Lower lobe of right lung (tissue), 2 donors: ENCODE data around the gene ZCCHC14. TPM values are rescaled to one million over a fixed set of nuclear protein-coding genes. Genes with fewer than 3 reads are reported as not detected.
"Not testable (repeated sequence)": the region's sequence is repeated elsewhere in the genome, so short reads cannot be mapped to it uniquely, and the experiment has no call there.

Source experiments
- ATAC-seq, 2 donors: fragments of 200-7000 bp; cut with Tn5 transposase; one replicate each; pipeline ENCODE4 v1.9.1; 2020 to 2022; ENCODE audit warnings: mild to moderate bottlenecking in 2 of 2, moderate library complexity in 2 of 2
- DNase-seq: peaks from one replicate; pipeline ENCODE4 v3.0.0-alpha.2; 2020
- H3K27ac ChIP-seq: fragments of 200-600 bp; one replicate; pipeline ENCODE4 v1.8.0; 2022
- H3K27me3 ChIP-seq: fragments of 200-600 bp; one replicate; pipeline ENCODE4 v1.8.0; 2022; ENCODE audit warnings: low read depth
- H3K36me3 ChIP-seq: fragments of 200-600 bp; one replicate; pipeline ENCODE4 v1.8.0; 2022; ENCODE audit warnings: mild to moderate bottlenecking
- H3K4me1 ChIP-seq: fragments of 200-600 bp; one replicate; pipeline ENCODE4 v1.8.0; 2022
- H3K4me3 ChIP-seq: fragments of 200-600 bp; one replicate; pipeline ENCODE4 v1.8.0; 2022; ENCODE audit warnings: mild to moderate bottlenecking
- H3K9me3 ChIP-seq: fragments of 200-600 bp; one replicate; pipeline ENCODE4 v1.8.0; 2022
- intact Hi-C: fragments of 100-400 bp; cut with DNase I; formaldehyde crosslinking; loops from one replicate; pipeline ENCODE4 v1.11.0; 2022
- total RNA-seq: library from RNA; stranded (reverse); fragmentation: NEBNext Ultra II Directional; extraction: Animal tissue kit (Norgen Biotek cat#: 25700); gene quantifications from one replicate; pipeline ENCODE4 v1.2.1, GENCODE V29; 2021
- TF ChIP-seq, protein P1 (sequence below): fragments of 200-600 bp; IDR thresholded peaks from one replicate; pipeline ENCODE4 v1.8.0; 2022; ENCODE audit warnings: antibody characterized with exemption, mild to moderate bottlenecking
- donor health status: DM: no; HTN: yes; CAD: no; lungs with severe emphysema.

The ZCCHC14 gene
- total RNA-seq, 1 donor from 2014 or later, result 23.9 TPM

DNA sequence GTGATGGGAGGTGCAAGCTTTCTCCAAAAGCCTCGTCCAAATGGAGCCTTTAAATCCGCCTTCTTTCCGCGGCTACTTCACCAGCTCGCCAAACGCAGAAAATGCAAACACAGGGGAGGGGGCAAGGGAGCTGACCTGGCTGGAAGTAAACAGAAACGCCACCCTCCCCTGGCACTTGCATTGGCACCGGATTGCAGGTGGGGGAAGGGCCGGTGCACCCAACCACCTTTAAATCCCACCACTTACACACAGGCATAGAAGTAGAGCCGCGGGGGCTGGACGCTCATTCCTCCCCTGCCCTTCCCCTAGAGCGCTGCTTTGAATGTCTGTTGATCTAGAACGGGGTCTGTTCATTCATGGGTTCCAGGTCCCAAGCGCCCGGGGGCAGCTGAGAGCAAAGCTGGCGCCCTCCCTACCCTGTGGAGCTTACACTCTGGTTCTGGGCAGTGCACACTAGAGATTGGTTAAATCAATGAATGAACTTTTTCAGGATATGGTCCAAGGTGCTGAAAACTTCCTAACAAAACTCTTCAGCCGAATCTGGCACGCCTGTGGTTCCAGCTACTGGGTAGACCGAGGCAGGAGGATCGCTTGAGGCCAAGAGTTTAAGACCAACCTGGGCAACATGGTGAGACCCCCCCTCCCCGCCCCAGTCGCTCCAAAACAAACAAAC, 920 bp upstream of the ZCCHC14 start:
- peak overlapping the region; percentile 59 for H3K4me3 ChIP-seq
- H3K36me3 ChIP-seq, result no peaks in the 10 kb centered on the region
- DNase-seq (no peak), ATAC-seq (peak in 1 of 2 donors; percentile 10)
- intact Hi-C loops, result no loop called here
- TF ChIP-seq, protein P1, sequence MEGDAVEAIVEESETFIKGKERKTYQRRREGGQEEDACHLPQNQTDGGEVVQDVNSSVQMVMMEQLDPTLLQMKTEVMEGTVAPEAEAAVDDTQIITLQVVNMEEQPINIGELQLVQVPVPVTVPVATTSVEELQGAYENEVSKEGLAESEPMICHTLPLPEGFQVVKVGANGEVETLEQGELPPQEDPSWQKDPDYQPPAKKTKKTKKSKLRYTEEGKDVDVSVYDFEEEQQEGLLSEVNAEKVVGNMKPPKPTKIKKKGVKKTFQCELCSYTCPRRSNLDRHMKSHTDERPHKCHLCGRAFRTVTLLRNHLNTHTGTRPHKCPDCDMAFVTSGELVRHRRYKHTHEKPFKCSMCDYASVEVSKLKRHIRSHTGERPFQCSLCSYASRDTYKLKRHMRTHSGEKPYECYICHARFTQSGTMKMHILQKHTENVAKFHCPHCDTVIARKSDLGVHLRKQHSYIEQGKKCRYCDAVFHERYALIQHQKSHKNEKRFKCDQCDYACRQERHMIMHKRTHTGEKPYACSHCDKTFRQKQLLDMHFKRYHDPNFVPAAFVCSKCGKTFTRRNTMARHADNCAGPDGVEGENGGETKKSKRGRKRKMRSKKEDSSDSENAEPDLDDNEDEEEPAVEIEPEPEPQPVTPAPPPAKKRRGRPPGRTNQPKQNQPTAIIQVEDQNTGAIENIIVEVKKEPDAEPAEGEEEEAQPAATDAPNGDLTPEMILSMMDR, result no peak
- peaks cover 34% of the 10 kb centered on the region for H3K4me1 ChIP-seq
- no peak overlapping the region for H3K27ac ChIP-seq
- H3K27me3 ChIP-seq, result no peaks in the 10 kb centered on the region
- H3K9me3 ChIP-seq, result no peaks in the 10 kb centered on the region

DNA sequence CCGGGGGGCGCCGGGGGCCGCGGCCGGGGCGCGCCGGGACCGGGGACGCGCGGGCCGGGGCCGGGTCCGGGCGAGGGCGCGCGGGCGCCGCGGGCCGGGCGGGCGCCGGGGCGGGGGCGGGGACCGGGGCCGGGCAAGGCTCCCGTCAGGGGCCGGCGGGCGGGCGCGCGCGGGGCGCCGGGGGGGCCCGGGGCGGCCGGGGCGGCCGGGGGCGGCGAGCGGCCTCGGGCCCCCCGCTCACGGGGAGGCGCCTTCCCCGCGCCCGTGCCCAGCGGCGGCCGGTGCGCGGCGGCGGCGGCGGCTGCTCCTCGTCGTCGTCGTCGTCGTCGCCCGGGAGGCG, 563 bp downstream of the ZCCHC14 start:
- TF ChIP-seq, protein P1, result no peak
- intact Hi-C loops, result no loop called here
- H3K27ac ChIP-seq, result no peak overlapping the region
- no peaks in the 10 kb centered on the region for H3K36me3 ChIP-seq
- no peaks in the 10 kb centered on the region for H3K9me3 ChIP-seq
- ATAC-seq, result no peak
- no peaks in the 10 kb centered on the region for H3K27me3 ChIP-seq
- no peak for DNase-seq
- peaks cover 48% of the 10 kb centered on the region for H3K4me1 ChIP-seq
- H3K4me3 ChIP-seq, result no peak overlapping the region

DNA sequence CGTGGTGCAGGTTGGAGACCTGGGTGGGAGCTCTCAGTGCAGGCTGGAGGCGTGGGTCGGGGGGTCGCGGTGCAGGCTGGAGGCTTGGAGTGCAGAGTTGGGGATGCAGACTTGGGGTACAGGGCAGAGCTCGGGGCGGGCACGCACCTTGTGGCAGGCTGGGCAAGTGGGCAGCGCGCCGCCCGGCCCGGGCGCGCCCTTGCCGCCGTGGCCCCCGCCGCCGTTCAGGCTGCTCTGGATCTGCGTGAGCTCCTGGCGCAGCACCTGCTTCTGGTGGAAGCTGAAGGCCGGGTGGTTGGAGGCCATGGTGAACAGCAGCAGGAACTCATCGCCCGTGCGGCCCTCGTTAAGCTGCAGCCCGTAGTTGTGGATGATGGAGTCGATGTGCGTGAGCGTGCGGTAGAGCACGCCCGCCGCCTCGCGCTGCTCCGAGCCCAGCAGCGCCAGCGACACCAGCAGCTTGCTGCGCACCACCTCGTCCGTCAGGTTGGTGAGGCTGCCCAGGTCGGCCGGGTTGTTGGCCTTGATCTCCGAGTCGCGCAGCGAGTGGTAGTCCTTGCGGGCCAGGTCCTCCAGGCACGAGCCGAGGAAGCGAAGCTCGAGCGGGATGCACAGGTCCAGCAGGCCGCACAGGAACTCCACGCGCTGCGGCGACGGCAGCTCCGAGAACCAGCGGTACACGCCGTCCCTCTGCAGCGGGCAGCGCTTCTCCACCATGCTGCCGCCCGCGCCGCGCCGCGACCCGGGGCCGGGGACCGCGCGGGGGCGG, 1.1 kb downstream of the ZCCHC14 start:
- intact Hi-C loops, result no loop called here
- TF ChIP-seq, protein P1, result no peak
- H3K4me1 ChIP-seq, result peaks cover 54% of the 10 kb centered on the region

DNA sequence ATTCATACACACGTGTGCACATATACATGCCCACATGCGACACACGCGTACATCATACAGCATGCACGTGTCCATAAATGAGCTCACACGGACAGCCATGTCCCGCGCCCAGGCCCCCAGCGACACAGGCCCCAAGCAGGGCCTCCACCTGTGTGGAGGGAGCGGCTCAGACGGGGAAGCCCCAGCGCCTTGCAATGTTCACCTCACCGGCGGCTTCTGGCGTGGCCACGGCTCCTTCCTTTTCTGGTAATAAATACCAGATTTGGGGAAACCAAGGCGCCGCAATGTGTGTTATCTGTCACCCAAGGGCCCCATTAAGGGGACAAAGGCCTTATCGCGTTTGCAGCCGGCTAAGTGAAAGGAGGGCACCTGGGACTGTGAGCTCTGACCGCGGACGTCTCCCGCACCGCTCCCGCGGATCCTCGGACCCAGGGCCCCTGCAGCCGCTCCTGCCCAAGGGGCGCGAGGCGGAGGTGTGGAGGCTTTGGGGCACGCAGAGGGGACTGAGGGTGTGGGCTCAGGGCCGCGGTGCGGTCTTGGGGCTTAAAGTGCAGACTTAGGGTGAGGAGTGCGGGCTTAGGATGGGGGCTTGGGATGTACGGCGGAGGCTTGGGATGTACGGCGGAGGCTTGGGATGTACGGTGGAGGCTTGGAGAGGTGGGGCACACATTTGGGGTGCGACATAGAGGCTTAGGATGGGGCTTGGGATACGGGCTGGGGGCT, 1.9 kb downstream of the ZCCHC14 start:
- H3K4me1 ChIP-seq, result peaks cover 61% of the 10 kb centered on the region
- intact Hi-C loops, H3K9me3 ChIP-seq, H3K36me3 ChIP-seq, DNase-seq, H3K27me3 ChIP-seq: not testable (repeated sequence)
- H3K4me3 ChIP-seq, result peak overlapping the region; percentile 59
- ATAC-seq, result peak; percentile 3 to 14
- peak overlapping the region; percentile 56 for H3K27ac ChIP-seq

More for the DNA sequence above, 1.1 kb downstream of the ZCCHC14 start:
- Histone ChIP-seq H3K9me3 (no peaks in the 10 kb centered on the region), H3K4me3 (peak overlapping the region; percentile 59), H3K27me3 (no peaks in the 10 kb centered on the region), H3K27ac (no peak overlapping the region), H3K36me3 (no peaks in the 10 kb centered on the region)
- ATAC-seq (peak in 1 of 2 donors; percentile 0), DNase-seq (peak; percentile 62)

DNA sequence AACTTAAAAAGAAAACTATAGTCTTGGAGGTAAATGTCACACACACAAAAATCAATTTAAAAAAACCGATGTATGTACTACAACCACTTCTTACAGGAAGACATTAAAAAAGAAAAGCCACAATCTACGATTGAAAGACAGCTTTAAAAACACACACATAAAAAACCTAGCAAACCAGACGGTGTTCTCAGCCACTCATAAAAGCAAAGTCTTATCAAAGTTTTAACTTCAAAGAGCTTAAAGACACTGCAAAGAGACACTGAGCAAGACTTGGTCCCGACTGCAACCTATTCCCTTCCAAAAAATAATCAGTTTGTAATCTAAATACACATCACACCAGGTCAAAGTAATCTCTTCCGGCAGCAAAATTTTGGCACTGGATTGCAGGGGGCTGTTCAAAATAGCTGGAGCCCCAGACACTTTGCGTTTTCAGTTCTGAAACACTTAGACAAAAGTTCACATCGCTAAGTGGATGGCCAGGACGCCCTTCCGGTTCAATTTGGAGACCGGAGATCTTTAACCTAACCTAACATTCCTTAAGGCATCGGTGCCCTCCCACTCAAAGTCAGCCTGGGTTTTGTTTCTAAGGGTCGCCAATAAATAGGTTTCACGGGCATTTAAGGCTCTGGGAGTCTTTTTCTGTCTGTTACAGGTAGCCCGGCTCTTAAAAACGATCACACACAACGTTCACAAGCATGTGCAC, 2.6 kb downstream of the ZCCHC14 start:
- Histone ChIP-seq H3K27me3 (no peaks in the 10 kb centered on the region), H3K27ac (peak overlapping the region; percentile 56), H3K4me3 (peak overlapping the region; percentile 59), H3K36me3 (no peaks in the 10 kb centered on the region), H3K9me3 (no peaks in the 10 kb centered on the region), H3K4me1 (peaks cover 66% of the 10 kb centered on the region)
- intact Hi-C loops, result no loop called here
- TF ChIP-seq, protein P1, result no peak
- ATAC-seq (no peak), DNase-seq (no peak)
